Fibroblast of gingiva (primary cell): ENCODE data around the gene CELA1.

Source experiments
- DNase-seq: peaks from one replicate; pipeline ENCODE4 v3.0.0-alpha.2; 2011; ENCODE audit warnings: low read depth

Gene CELA1

GRCh38 chr12:51346581-51346980 is at the start of gene CELA1:
CELA1 (minus strand) TSS chr12:51346679; CDS start chr12:51346638, 41 bp downstream.
- peak; percentile 49 for DNase-seq

GRCh38 chr12:51395283-51396230 is 49.1 kb upstream of the CELA1 start:
- DNase-seq = no peak

GRCh38 chr12:51393676-51394545 is 47.4 kb upstream of the CELA1 start:
- DNase-seq = peak; percentile 61

- DNase-seq = peak; percentile 48
Observed at GRCh38 chr12:51392556-51393237, 46.2 kb upstream of the CELA1 start.

- no peak for DNase-seq
Observed at GRCh38 chr12:51391283-51392123, 45.0 kb upstream of the CELA1 start, which contains the start of gene GALNT6. GALNT6 (minus strand) TSS chr12:51391406; CDS start chr12:51379781, 11,625 bp downstream.

GRCh38 chr12:51390891-51391282 is 44.4 kb upstream of the CELA1 start:
- DNase-seq = no peak

GRCh38 chr12:51390457-51390856 is 44.0 kb upstream of the CELA1 start:
- no peak for DNase-seq

- DNase-seq = no peak
Observed at GRCh38 chr12:51389302-51389999, 43.0 kb upstream of the CELA1 start.

- no peak for DNase-seq
Observed at GRCh38 chr12:51388846-51389245, 42.4 kb upstream of the CELA1 start.

DNA sequence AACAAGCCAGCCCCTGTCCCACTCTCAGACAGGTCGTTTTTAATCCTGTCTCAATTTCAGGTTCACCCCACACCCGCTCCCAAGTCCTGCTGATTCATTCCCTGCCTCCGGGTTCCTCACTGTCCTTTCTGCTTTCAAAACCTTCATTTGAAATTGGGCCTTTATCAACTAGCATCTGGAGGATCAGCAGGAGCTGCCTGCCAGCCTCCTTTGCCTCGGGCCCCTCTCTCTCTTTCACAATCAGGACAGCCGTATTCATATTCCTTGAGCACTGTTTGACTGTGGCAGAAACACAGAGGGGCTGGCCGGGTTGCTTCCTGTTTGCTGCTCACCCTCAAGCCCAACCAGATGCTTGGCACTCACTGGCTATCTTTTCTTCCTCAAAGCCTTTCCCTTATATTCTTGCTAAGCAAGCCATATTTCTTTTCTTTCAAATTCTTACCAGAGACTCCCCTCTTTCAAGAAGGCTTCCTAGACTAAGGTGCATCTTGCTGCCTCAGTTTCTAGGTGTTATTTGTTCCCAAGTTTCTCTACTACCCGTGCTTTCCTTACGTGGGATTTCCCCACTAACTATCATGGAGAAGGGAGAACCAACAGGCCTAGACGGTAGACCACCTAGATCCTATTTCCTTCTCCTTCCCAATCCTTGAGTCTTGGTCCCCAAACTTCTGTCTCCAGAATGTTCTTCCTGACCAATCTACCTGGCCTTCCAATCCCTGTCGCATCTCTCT is 41.8 kb upstream of the CELA1 start:
- peak; percentile 88 for DNase-seq

DNA sequence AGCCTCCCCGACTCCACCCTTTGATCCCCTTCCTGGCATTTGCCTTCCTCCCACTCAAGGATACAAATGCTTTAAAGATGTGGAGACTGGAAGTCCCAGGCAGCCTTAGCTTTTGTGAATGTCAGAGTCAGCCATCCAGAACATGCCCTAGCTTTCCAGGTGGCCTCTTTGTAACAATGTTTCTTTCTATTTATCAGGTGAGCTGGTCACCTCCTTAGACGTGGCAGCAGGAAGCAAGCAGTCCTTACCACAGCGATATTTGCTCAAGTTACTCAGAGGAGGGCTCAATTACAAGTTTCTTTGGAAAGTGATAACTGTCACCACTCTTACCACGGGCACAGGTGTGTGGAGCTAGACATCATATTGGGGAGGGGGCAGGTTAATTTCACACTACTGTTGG is 39.9 kb upstream of the CELA1 start:
- DNase-seq = no peak

DNA sequence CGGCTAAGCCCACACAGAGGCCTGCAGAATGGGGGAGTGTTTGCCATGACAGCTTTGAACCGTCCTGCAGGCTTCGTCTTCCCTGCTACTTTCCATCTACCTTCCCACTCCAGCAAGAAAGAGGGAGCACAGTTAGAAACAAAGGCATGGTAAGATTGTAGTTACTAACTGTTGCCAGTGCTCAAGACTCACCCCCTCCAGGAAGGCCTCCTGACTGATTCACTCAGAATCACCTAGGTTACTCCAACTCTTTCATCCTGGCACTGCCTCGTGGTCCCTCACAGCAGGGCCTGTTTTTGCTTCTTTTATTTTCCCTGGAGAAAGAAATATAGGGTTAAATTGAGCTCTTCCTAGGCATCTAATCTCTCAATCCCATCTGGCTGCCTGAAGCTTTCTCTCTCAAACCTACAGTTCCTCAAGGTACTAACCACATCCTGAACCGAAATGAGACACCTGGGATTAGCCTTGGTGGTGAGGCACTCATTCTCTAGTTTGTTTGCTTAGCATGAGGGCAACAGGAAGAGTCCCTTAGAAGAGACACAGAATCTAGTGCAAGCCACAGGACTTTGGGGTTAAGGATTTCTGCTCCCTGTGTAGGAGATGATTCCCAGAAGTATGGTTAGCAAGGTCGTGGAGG is 36.9 kb upstream of the CELA1 start:
- DNase-seq = no peak

DNA sequence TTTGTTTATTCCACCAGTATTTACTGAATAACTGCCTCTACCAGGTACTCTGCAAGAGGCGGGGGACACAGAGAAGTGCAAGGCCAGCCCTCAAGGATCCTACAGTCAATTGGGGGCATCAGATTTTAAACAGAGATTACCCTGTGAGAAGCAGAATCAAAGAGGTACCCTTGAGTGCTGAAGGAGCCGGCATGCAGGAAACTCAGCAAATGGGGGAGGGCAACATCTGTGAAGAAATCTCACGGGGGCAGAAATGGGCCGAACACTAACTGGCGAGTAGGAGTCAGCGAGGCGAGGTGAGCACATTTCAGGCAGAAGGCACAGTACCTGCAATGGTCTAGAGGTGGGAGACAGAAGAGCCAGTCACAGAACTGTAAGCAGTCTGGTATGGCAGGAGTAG is 35.7 kb upstream of the CELA1 start:
- no peak for DNase-seq

DNA sequence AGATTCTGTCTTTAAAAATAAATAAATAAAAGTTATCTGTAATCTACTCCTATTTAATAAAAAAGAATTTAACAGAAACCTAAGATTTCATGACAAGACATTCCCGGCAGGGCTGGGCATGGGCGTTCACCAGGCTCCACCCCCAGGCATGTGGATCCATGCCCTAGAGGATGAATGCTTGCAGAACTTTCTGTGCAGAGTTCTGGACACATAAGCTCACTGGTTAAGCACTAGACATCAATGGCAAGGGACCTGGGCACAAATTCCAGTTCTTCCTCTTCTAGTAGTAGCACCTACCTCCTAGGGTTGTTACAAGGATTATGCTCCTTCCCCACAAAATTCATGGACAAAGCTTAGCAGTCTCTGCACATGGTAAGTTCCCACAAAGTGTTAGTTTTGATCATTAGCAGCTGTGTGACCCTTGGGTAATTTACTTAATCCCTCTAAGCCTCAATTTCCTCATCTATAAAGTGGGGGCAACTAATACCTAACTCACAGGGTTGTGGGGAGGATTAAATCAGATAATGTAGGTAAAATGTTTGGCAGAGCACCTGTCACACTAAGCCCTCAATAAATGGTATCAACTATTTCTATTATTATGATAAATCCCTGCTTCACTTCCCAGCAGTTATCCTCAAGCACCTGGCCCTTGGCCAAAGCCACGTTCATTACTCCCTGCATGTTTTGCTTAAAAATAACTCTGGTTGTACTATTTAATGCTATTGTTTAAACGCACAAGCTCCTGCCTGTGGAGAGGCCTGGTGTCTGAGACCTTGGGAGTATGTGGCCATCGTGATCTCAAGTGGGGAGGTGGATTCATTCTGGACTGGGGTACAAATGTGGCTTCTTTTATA is 35.0 kb upstream of the CELA1 start:
- peak; percentile 39 for DNase-seq

DNA sequence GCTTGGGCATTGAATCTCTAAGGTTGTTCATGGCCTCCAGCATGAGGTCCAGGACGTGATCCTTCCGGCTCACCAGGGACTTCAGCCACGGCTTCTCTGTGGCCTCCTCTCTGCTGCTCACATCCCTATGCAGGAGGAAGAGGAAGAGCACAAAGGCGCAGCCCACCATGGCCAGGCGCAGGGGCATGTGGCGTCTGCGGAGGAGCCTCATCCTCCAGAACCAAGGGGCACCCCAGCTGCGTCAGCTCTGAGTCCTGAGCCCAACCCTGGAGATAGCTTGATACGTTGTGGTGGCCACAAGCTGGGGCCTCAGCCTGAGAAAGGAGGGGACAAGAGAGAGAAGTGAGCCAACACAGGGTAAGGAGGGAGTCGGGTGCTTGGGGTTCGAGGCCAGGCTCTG is 33.1 kb upstream of the CELA1 start:
- no peak for DNase-seq

- DNase-seq = no peak
Observed at GRCh38 chr12:51378749-51379148, 32.3 kb upstream of the CELA1 start.

GRCh38 chr12:51377099-51377984 is 30.9 kb upstream of the CELA1 start:
- no peak for DNase-seq
